HG02981 (cell line): Measurements from ENCODE around the gene PDE4D.

Source experiments
- ATAC-seq: cut with Tn5 transposase; IDR thresholded peaks from one replicate; pipeline ENCODE4 v1.9.1; 2021; ENCODE audit warnings: mild to moderate bottlenecking, moderate library complexity; ENCODE audit not compliant: unreplicated experiment

The PDE4D gene

DNA sequence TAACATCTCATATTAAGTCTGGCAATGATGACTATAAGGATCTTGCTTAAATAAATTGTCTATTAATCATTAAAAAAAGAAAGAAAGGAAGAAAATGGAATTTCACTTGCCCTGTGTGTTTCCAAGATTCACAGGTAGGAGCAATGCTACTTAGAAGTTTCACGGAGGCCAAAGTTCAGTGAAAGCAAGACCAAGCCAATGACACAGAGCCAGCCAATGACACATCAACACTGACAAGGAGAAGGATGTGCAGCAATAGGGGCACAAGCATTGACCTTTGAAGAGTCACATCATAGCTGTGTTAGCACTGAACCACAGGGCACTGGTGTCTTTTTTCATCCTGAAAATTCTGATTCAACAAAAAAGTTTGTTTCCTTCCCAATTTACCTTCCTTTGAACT, 364.3 kb downstream of the PDE4D start:
- no peak for ATAC-seq

DNA sequence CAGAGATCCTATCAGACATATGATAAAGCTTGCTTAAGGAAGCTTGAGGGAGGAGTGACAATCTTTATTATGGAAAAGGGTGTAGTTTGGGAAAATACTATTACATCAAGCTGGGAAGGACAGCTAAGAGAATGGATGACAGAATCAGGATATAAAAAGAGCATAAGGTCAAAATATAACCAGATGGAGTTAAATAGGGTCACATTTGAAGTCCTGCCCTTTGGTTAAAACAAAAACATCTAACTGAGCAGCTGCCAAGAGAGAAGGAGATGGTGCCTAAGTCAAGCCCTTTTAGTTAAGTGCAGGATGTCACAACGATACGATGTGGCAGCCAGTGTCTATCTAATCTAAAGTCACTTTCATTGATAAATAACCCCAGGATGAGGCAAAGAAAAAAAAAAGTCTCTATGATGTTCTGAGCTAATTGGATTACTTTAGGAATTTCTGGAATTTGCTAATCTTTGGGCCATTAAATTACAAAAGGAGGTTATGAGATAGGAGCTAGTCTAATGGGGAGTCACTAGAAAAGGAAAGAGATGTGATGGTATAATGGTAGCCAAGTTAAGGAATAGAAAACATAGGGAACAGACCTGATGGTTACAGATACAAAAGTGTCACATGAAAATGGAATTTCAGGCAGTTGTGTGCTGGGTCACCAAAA, 365.2 kb downstream of the PDE4D start:
- ATAC-seq: no peak

DNA sequence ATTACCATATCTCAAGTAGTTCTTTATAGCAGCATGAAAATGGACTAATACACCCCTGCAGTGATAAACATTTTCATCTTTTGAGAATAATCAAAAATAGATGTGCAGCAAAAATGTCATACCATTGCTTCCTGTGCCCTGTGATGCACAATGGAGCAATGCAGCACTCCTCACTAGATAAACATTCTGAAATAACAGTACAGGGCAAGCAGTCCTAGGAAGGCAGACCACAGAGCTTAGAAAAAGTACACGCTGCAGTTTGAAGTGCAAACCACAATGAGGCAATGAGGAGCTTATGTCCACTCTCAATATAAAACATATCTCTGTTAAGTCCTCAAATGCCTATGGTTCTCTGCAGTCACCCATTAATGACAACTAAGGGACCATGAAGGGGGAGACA, 367.6 kb downstream of the PDE4D start:
- no peak for ATAC-seq

DNA sequence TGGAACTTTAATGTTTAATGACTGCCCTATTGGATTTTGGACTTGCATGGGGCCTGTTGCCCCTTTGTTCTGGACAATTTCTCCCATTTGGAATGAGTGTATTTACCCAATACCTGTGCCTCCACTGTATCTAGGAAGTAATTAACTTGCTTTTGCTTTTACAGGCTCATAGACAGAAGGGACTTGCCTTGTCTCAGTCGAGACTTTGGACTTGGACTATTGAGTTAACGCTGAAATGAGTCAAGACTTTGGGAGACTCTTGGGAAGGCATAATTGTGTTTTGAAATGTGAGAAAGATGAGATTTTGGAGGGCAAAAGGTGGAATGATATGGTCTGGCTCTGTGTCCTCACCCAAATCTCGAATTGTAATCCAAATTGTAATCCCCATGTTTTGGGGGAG, 368.2 kb downstream of the PDE4D start:
- ATAC-seq: no peak

DNA sequence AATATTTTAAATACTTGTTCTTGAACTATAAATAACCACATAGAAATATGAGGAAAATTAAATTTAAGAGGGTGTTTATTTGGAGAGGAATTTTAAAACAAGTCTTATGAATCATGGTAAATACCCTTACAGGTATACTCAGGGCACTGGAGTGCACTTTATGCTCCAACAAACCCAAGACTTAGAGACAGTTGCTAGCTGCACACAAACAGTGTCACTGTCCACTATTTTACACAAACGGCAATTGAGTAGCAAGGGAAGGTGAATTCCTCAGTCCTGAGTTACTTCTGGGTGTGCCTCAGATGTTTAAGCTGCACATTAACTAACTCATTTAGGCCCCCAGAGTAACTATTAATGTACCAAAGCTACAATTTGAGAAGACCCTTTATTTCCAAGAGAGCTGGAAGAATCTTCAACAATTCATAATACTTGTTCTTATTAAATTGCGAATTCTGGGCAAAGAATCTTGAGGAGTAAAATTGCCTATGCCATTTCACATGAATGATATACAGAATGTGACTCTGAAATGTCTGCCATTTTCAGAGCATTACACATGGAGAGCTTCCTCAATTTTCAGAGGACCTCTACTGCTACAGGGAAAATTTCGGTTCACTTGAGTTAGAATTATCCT, 371.2 kb downstream of the PDE4D start:
- no peak for ATAC-seq

DNA sequence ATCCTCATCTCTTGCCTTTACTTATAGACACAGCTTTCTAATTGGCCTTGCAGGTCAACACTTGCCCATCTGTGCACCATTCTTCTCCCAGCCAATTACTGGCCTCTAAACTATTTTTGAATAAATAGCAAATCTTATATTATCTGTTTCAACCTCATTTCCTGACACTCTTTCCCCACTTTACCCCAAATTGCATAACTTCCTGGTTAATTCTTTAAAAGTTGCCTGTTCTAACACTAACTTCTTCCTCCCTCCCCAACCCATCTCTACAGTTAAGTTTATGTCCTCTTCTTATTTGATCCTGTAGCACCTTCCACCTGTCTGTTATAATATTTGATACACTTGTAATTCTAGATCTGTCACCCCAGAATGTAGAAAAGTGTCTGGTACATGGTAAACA, 372.1 kb downstream of the PDE4D start:
- ATAC-seq: no peak

DNA sequence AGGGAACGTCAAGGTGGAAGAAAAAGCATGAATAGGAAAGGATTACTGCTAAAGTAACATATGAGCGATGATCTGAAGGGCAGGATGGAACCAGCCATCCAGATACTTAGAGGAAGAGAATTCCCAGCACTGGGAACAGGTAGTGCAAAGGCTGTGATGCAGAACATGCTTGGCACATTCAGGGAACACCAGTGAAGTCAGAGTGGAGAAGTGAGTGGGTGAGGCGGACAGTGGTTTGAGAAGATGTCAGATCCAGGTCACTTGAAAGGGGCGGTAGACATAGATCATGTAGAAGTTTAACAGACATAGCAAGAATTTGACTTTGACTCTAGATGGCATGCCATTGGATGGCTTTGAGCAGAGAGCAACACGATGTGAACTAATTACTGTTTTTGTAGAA, 374.2 kb downstream of the PDE4D start:
- no peak for ATAC-seq

DNA sequence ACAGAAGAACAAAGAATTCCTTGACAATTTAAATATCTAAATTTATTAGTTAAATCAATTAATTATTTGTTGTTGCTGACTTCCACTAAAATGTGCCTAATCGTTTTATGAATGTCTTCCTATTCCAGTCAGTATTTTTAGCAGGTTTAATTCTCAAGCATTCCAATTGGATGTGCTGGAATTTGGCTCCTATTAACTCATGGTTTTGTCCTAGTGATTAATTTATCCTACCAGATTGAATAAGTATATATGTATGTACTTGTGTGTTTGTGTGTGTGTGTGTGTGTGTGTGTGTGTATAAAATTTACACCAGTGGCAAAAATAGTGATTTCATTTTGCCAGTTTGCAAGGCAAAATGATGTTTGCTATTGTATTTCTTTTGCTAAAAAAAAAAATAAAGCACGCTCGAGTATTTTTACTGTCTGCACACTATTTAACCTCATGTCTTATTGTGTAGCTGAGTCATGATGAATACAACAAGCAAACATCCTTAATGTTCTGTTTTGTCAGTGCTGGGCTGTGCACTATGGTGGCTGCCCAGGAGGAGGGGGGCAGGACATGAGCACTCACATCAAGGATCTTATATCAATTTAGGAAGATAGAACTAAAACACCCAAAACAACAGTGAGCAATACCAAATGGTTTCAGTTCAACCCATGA, 375.5 kb downstream of the PDE4D start:
- ATAC-seq: no peak

DNA sequence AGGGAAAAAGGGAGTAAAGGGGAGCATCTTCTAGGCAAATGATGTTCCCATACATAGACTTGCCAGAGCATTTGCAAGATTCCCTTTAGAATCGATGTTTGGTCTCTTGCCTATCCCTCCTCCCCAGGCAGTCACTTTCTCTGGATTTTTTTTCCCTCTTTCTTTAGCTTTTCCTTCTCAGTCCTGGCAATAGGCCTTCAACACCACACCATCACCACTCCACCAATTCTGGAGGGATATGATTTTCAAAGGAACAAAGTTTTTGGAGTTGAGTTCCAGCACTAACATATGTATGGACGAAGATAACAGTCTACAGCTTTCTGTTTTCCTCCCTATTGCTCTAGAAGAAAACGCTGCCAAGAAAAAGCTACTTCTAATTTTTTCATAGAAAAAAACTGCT, 377.4 kb downstream of the PDE4D start:
- ATAC-seq: no peak

DNA sequence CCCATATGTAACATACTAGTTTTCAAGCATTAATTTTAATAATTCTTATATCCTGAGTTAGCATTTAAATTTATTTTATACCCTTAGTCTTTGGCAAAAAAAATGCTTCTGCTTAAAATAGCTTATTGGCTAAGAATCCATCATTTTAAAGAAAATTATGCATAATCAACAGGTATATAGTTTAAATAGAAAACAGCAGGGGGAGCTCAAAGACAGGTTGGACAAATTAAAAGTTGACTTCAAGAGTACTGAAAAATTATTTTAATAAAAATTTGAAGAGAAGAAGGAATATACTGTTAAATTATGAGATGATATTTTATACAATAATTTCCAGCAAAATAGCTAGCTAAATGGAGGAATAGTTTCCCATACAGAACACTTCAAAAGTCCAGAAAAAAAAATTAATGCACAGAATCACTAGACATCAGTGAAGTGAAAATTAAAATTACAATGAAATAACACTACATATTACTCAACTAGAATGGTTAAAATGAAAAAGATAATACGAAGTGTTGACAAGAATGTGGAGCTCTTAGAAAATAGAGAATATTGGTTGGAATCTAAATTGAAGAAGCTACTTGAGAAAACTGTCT, 387.1 kb downstream of the PDE4D start:
- no peak for ATAC-seq

DNA sequence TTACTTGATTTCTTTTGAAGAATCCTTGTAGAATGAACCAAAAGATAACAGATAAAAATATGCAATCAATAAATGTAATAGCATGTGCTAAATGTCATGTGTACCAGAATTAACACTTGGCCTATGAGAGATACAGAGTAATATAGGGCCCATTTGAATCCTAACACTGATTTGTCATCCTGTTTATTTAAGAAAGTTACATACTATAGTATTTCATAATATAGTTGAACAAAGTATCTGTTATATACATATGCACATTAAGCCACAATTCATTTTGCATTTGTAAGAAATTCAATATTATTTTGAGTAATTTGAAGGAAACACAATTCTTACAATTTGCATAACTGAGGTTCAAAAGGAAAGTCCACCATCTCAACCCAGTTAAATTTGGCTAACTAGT, 389.5 kb downstream of the PDE4D start:
- ATAC-seq: no peak

DNA sequence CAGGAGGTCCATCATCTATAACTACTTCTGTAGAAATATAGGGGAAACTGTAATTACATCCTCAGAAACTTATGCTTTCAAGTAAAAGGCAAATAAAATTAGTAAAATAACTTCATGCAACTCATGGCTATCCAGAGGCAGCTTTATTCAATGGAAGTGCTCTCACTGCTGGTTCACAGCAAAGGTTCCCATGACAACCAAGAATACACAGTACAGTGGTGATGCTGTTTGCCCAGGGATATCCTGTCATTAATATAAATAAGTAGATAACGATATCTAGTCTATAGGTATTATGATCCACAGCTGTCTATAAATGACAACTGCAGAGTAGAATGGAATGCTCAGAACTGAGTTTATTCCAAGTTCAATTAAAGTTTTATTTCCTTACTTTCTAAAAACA, 390.3 kb downstream of the PDE4D start:
- ATAC-seq: no peak

DNA sequence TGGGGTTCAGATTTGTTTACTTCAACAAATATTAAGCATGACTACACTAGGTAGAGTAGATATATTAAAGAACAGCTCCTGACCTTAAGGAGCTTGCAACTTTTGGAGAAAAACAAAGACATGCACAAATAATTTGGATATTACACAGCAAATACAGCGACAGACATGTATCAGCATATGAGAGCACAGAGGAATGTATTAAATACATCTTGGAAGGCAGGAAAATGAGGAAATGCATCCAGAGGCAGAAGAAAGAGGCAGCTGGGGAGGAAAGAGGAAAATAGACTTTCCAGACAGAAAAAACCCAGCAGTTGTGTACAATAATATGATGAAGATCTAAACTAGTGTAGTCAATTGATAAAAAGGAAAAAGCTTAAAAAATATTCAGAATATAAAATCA, 392.2 kb downstream of the PDE4D start:
- ATAC-seq: no peak

DNA sequence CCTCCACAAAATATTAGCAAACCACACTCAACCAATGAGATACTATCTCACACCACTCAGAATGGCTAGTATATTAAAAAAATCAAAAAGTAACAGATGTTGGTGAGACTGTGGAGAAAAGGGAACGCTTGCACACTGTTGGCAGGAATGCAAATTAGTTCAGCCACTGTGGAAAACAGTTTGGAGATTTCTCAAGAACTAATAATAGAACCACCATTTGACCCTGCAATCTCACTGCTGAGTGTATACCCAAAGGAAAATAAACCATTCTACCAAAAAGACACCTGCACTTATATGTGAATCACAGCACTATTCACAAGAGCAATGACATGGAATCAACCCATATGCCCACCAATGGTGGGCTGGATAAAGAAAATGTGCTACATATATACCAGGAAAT, 393.5 kb downstream of the PDE4D start:
- no peak for ATAC-seq

DNA sequence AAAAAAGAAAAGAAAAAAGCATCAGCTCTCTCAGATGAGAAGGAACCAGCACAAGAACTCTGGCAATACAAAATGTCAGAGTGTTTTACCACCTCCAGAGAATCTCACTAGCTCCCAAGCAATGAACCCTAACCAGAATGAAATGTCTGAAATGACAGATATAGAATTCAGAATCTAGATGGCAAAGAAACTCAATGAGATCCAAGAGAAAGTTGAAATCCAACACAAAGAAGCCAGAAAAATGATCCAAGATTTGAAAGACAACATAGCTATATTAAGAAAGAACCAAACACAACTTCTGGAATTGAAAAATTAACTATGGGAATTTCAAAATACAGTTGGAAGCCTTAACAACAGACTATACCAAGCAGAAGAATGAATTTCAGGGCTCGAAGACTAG, 396.3 kb downstream of the PDE4D start:
- no peak for ATAC-seq

DNA sequence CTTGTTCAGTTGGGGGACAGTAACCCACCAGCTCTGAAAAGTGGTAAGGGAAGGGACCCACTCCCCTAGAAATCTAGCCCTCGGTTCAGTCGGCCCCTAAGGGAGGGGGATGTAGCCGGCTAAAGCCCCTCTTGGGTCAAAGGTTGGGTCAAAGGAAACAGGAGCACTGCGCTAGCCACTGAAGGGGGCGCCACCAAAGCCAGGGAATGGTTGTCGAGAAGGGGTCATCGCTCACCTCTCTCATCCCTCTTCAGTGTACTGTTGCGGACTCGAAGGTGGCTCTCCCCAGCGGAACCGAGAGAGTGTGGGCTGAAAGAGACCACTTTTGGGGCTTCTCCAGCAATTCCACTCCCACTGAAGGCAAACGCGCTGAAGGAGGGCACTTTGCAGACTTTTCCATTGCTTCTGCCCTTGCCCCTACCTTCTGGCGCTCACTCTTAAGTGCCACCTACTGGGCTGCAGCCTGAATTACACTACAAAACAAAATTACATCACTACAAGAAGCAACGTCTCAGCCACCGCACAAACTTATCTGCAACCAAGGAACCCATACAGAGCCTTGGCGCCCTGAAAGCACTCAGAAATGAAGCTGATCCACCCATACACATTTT, 396.9 kb downstream of the PDE4D start:
- no peak for ATAC-seq

DNA sequence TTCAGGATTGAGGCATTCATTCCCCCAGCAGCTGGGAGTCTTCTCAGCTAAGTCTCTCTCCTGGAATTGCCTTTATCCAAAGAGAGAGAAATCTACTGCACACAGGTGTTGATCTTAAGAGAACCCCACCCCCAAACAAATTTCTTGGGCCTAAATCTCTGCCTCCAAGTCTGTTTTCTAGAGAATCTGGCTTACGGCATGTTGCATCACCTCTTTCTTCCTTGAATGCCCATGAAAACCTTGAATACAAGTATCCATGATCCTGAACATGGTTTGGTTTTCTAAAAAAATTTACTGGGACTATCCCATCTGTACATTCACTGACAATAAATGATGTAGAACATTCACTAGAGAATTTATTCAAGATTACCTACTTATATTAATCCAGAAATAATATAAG, 401.6 kb downstream of the PDE4D start:
- no peak for ATAC-seq

DNA sequence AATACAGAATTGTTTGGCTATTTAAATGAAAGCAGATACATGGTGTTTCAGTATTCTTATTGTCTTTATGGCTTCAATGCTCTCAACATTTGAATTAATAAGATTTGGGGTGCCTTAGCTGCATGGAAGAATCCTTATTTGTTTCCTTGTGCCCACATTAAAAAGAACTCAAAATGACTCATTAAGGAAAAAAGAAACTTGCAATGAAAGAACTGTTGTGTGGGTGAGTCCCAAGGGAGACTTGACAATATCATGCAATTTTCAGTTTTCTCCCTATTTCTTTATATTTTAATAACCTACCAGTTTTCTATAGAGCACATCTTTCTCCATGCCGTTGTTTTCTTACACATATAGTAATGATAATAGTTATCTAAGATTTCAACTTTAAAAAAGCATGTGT, 404.0 kb downstream of the PDE4D start:
- no peak for ATAC-seq

DNA sequence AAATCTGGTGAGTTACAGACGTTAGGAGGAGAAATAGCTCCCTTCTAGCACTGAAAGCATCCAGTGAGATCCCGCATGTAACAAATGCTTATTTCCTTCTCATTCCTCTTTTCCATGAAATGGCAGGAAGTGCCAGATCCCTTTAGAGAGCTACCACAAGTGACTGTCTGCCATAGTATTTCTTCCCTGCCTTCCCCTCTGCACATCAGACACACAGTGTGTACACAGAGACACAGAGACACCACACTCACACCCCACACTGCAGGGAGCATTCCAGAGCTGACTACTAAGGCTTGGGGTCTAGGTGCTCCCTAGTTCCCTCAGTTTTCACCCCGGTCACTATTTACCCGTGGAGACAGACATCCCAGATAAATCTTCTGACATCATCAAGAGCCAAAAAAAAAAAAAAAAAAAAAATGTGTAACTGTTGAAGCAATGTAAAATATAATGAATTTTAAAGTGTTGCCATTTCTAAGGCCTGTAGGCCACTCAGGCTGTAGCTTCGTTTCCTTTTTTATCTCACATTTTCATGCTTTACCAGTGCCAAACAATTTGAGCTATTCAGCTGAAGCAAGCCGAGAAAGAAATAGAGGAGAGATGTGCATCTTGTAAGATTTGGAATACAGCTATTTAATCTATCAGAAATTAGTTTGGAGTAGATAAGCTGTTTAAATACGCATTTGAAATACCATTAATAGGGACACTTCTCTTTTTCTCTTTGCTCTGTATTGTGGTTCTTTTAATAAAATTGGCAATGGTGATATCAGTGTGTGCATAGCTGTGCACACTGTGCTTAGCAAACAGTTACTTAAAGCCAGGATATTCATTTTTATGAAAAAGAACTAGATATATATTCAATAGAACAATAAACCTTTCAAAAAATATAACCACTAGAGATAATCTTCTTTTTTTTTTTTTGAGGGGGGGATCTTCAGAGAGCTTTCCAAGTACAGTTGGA, 405.5 kb downstream of the PDE4D start:
- ATAC-seq: no peak

DNA sequence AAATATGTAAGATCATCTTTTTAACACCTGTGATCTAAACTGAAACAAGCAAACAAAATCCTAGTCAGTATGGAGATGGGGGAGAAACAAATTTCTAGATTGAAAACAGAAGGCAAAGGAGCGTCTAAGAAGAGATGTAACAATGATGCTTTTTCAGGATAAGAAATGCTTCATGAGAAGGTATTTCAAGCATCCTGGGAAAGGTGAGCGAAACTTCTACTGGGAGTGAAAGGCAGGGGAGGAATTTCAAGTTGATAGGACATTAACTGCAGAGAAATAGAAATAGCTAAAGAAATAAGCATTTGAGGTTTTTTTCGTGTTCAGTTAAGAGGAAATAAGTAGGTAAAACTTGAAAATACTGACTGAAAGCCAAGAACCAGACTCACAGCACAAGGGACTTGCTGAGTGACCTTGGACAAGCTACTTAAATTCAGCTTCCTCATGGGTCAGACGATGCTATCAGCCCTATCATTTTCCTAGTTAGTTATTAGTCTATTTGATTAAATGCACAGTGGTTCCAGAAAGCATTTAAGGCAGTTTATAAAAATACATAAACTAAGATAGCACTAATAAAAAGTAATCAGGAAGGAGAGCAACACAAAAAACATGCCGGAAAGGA, 406.3 kb downstream of the PDE4D start:
- no peak for ATAC-seq
